Cerebellar cortex (tissue), 1 donor: ENCODE data around the gene SHC3.

Source experiments
- DNase-seq: peaks from one replicate; pipeline ENCODE4 v3.0.0-alpha.2; 2015; ENCODE audit warnings: low spot score

SHC3 gene

GRCh38 chr9:88957526-88957925 is 221.1 kb downstream of the SHC3 start:
- no peak for DNase-seq
